Endometrium (tissue), 2 donors: Measurements from ENCODE around the gene ALDH1A2.
A peak's percentile ranks its signal among the peaks of the same experiment; 100 is the strongest.

ENCODE experiments used
- FAIRE-seq: peaks from 2 replicates; lab custom pipeline; 2012; peaks lifted over from hg19 to GRCh38; lab: Jason Lieb, UNC
- donor health status: control.
- donor health status: control.

The ALDH1A2 gene

DNA sequence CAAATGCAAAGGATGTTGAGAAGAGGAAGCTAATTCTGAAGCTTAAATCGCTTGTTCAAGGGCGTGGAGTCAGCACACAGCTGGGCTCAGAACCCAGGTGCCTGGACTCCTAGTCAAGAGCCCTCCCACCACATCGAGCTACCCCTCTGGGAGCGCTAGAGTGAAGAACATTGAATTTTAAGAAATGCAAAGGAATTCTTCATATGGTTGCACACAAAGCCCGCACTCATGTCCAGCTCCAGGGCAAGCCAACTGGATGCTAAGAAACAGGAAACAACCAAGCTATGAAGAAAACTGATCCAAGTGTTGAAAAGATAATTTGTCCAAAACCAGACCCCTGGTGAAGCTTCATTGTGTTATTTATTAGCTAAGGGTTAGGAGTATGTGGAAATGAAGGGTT lies 122.3 kb downstream of the ALDH1A2 start:
- no peak for FAIRE-seq

DNA sequence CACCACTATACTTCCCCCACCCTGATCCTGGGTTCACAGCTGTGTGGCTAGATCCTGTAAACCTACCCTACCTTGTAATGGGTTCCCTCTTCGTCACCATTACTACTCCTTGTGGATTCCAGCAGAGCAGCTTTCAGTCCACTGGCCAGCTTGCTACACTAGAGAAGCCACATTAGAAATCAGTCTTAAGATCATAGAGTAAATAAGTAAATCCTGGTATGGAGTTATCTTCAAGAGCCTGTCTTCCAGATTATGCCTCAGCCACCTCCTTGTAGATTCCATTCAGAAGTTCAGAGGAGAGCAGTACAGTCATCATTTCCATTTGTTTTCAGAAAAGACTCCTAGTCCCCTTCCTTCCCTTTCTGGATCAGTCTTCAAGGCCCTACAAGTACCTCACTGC lies 123.7 kb downstream of the ALDH1A2 start:
- no peak for FAIRE-seq

DNA sequence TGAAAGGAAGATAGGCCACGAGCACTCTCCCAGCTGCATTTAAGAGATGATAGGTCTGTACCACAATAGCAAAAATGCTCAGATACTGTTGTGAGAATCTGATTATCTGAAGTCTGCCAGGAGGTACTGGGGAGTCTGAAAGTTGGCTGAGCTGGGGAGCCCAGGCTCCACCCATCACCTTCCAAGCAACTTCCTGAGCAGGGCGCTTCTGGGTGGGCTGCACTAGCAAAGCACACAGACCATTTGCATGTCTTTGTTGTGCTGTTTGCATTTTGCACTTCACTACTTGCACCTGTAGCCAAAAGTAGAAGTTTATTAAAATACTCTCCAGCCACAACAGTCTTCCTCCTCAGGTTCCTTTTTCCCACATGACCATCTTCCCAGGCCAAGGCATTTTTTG lies 133.2 kb downstream of the ALDH1A2 start:
- no peak for FAIRE-seq

- no peak for FAIRE-seq
Observed at GRCh38 chr15:57931570-57931969, 133.9 kb downstream of the ALDH1A2 start.

DNA sequence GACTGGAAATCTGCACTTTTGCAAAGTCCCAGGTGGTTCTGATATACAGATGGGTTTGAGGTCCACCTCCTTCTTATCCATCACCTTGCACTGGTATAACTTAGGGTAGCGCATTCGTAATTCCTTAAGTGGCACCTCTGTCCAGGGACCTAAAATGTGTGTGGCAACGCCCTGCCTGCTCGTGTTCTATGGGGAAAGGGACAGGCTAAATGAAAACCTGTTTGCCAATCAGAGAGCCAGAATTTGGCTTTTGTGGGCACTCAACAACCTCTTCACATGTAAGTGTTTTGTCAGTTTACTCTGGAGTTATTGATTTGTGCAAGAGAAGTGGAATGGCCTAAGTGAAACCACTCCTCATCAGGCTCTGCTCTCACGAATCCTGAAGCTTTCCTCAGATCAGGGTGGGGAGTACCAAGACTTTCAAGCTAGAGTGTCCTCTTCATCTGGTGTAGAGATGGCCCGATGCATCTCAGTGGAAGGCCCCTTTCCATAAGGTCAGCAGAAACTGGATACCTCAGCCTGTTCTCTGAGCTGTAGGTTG lies 138.3 kb downstream of the ALDH1A2 start:
- FAIRE-seq, result no peak

DNA sequence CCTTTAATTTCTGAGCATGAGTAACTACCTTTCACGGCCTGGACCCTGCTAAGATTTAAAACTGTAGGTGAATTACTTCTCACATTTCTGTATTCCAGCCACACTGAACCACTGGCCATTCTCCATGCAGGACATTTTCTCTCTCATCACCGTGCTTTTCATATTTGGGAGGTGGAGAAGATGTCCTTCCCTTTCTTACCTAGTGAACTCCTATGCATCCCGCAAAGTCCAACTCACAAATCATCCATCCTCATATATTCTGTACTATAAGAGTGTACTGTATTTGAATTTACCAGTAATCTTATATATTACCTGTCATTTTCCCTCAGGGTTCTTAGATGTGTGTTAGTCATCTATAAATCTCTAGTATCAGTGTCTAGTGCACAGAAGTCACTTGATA lies 139.9 kb downstream of the ALDH1A2 start:
- no peak for FAIRE-seq

GRCh38 chr15:57924598-57924997 lies 140.9 kb downstream of the ALDH1A2 start:
- FAIRE-seq, result no peak

DNA sequence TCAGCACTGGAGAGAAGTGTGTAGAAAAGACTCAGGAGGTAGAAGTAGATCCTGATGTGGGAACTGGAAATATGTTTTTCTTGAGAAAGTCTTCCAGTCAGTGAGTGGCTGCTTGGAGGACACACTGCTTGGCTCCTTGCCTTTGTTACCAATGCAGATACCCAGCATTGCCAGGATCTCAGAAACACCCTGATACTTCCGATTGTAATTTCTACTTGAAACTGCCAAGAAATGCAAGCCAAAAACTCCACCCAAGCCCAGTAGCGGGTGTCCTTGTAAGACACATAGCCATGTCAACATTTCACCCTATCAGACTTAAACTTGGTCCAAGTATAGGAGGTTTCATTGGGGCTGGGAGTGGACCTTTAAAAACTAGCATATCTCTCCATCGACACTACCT lies 141.8 kb downstream of the ALDH1A2 start:
- no peak for FAIRE-seq

- FAIRE-seq, result peak; percentile 79
Observed at GRCh38 chr15:57923306-57923705, 142.2 kb downstream of the ALDH1A2 start.

DNA sequence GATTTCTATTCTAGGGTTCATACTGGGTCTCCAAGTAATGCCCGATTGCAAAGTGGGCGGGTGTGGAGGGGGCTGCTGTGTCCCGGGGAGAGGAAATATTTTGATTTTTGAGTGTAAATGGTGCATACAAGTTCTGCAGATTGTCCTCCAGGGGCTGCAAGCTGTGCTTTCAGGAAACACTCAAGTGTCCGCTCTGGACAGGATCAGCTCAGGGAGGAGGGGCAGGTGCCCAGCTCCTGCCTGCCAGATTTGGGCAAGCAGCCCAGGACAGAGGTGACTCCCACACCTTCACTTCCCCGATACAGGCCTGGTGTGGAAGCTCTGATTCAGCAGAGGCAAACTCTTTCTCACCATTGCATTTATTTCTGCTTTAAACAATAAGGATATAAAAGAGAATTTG lies 142.7 kb downstream of the ALDH1A2 start:
- no peak for FAIRE-seq

DNA sequence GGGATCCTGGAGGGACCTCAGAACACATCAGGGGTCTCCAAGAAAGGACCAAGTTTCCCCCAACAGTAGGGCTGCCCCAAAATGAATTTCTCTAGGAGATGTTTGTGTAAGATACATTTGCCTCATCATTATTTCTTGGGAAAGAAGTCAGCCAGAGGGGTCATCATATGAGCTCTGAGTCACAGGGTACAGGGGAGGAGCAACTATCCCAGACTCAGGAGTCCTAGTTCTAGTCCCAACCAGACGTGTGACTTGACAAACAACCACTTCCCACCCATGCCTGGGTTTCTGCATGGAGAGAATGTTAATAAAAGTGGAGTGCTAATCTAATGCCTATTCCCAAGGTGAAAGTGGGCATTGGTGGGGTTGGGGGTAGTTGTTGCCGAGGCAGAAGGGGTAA lies 144.1 kb downstream of the ALDH1A2 start:
- no peak for FAIRE-seq

GRCh38 chr15:57920911-57921310 lies 144.6 kb downstream of the ALDH1A2 start:
- no peak for FAIRE-seq

DNA sequence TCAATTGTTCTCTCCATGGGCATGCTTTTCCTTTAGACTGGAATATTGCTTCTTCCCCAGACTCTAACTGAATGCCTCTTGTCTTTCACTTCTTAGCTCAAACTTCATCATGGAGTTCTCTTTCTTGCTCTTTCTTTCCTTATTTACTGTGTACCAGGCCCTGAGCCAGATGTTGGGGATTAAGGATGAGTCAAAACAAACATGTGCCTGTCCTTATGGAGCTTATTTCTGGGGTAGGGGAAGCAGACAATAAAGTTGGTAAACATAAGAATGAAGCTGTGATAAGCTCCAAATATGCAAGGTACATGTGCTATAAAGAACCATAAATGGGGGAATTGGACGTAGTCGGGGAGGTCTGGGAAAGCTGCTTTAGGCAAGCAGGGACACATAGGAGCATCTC lies 145.8 kb downstream of the ALDH1A2 start:
- FAIRE-seq, result no peak

DNA sequence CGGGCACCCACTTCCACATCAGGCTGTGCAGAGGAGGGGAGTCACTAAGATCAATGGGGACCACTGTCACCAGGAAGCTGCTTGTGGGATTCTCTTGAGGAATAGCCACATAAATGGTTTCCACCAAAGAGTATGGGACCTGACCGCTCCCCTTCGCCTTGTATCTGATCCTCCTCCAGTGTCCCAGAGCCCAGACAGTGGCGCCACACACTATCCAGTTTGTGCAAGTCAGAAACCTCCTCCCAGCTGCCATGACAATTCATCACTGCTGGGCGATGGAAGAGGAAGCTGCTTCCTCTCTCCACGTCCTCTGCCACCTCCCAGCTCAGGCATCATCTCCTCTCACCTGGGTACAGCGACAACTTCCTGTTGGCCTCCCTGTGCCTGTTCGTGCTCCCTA lies 147.5 kb downstream of the ALDH1A2 start:
- no peak for FAIRE-seq

GRCh38 chr15:57916695-57917094 lies 148.8 kb downstream of the ALDH1A2 start:
- FAIRE-seq, result no peak

DNA sequence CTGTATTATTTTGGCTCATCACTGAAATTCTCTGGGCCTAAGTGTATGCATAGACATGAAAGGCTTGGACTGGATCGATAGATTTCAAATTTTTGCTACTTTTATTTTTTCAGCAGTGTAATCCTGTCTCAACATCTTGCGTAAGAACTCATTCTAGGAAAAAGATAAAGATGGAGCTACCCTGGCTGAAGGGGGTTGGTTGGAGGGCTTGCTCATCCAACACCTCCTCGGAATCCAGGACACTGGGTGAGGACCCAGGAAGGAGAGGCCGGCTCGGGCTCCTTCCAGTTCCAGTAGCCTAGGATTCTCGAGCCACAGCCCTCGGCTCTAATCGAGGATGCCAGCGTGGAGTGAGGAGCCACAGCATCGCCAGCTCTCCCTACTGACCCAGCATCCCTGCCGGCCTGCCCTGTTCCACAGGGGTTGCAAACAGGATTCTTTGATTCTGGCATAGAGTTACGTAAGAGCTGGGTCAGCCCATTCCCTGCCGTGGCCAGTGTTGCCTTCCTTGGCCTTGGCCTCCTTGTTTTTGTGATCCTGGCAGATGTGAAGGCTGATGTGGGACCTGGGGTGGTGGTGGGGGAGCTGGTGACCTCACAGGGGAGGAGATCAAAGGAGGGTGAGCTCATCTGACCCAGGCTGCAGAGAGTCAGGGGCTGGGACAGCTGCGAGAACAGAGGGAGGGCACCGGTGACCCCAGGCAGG lies 149.5 kb downstream of the ALDH1A2 start:
- FAIRE-seq, result no peak

GRCh38 chr15:57914350-57915055 lies 151.0 kb downstream of the ALDH1A2 start:
- peak; percentile 92 for FAIRE-seq

DNA sequence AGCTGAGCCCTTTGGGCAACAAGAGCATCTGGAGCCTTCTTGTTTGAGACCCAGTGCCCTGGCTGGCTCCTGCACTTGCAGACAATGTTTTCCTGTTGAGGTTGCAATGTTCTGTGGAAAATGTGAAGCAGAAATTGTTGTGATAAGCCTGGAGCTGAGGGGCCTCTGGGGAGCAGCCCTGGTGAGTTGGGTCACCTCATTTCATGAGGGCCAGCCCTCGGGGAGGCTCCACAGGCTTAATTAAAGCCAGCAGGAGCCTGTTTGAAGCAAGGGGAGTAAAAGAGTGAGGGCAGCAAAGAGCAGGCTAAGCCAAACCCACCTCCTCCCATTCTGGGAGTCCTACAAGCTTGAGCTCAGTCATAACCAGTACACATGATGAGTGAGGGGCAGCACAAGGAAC lies 154.3 kb downstream of the ALDH1A2 start:
- peak; percentile 94 for FAIRE-seq

DNA sequence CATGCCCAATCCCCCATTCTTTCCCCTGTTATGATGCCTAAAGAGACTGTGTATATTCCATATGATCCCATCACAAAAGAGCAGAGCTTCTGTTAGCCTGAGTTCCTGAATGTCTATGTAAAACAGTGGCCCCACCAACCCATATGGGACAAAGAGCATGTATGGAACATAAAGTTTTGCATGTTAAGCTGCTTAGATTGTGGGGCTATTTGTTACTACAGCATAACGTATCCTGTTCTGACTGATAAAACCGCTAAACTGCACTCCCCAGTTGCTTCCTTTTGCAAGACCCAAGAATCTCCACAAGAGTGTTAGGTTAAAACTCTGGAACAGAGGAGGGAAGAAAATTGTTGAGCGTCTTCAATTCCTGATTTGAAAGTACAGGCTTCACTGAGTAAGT lies 154.8 kb downstream of the ALDH1A2 start:
- no peak for FAIRE-seq

- FAIRE-seq, result no peak
Observed at GRCh38 chr15:57909388-57909787, 156.1 kb downstream of the ALDH1A2 start.

GRCh38 chr15:57903626-57904025 lies 161.9 kb downstream of the ALDH1A2 start:
- FAIRE-seq, result peak; percentile 63
